Dendritic cell treated with granulocyte-macrophage colony-stimulating factor and Interleukin-4, amounts not matched to agents 40 ng/mL and 50 ng/mL, for 4 days (primary cell): ENCODE measurements around the gene MAST4.
"Not testable (repeated sequence)": the region's sequence is repeated elsewhere in the genome, so short reads cannot be mapped to it uniquely, and the experiment has no call there.

Experiments
- H3K27ac Mint-ChIP-seq: one replicate; pipeline ENCODE4 v1.8.0; 2022; ENCODE audit warnings: mild to moderate bottlenecking, mixed read lengths
- H3K27me3 Mint-ChIP-seq: one replicate; pipeline ENCODE4 v1.8.0; 2022; ENCODE audit warnings: mild to moderate bottlenecking, mixed read lengths
- H3K36me3 Mint-ChIP-seq: one replicate; pipeline ENCODE4 v1.8.0; 2022; ENCODE audit warnings: low read depth, mixed read lengths
- H3K4me1 Mint-ChIP-seq: one replicate; pipeline ENCODE4 v1.8.0; 2022; ENCODE audit warnings: low read depth, mixed read lengths
- H3K4me3 Mint-ChIP-seq: one replicate; pipeline ENCODE4 v1.8.0; 2022; ENCODE audit warnings: mild to moderate bottlenecking, moderate library complexity, mixed read lengths
- H3K9me3 Mint-ChIP-seq: one replicate; pipeline ENCODE4 v1.8.0; 2022; ENCODE audit warnings: mixed read lengths
- intact Hi-C: fragments of 100-400 bp; cut with micrococcal nuclease; formaldehyde crosslinking; loops from one replicate; pipeline ENCODE4 v1.15.0; 2022

MAST4 gene

DNA sequence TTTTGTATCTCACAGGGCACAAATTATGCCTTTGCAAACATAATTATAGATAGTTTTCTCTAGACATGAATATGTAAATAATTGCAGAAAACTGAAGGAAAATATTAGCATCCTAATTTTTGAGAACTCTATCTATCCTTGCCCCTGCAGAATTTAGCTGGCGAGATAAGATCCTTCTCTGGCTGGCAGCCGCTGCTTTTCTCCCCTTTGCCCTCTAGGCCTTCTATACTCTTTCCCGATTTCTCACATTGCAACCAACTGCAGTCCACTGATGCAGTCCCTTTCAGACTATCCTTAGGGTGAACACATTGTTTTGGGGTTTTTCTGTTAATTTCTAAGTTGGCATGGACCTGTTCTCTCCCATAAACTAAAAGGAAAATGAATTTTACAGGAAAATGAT, 509.1 kb downstream of the MAST4 start:
- Mint-ChIP-seq H3K36me3 (no peaks in the 10 kb centered on the region), H3K4me1 (no peaks in the 10 kb centered on the region), H3K27ac (no peak overlapping the region), H3K27me3 (no peaks in the 10 kb centered on the region), H3K9me3 (no peaks in the 10 kb centered on the region), H3K4me3 (no peak overlapping the region)
- intact Hi-C loops = no loop called here

DNA sequence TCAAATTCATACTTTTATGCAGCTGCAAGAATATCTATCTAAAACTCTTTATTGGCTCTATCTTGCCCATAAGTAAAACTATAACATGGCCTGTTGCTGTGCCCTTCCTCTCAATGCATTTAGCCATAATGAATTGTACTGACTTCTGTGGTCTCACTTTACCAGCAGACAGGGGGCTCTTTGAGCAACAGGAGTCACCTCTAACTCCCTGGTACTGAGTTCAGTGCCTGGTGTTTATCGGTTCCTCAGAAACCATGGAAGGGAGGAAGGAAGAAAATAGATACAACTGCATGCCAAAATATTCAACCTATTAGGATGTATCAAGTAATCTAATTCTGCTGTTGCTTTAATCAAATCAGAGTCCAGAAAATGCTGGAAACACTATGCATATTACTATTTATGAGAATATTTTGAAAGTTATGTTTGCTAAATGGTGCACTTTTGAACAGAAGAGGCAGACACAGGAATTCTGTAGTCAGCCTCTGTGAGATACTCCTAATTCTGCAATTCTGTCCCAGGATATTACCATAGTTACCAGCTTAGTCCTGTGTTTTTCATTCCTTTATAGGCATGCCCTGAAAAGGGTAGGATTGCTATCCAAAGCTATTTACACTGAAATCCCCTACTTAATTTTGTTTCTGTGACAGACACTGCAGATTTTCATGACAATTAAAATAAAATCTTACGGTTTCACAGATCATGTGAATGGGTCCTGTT, 510.6 kb downstream of the MAST4 start:
- no peak overlapping the region for H3K4me3 Mint-ChIP-seq
- H3K4me1 Mint-ChIP-seq = no peaks in the 10 kb centered on the region
- intact Hi-C loops = no loop called here
- no peak overlapping the region for H3K27ac Mint-ChIP-seq
- H3K27me3 Mint-ChIP-seq = no peaks in the 10 kb centered on the region
- no peaks in the 10 kb centered on the region for H3K36me3 Mint-ChIP-seq
- H3K9me3 Mint-ChIP-seq = no peaks in the 10 kb centered on the region

DNA sequence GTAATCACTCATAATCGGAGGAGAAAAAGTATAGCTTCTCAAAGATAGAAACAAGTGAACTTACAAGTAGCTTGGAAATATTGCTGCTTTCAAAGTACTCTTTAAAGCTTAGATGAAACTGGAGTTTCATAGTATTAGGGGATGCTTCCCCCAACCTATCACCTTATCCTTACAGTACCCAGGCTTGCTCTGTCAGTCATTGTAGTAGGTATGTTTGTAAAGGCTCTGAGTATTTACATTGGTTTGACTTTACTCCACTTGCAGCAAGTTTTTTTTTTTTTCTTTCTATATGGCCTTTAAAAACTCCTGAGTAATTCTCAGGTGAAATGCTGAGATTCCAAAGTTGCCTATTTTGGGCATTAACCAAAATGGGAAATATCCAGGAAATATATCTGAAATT, 515.6 kb downstream of the MAST4 start:
- Mint-ChIP-seq H3K4me1 (no peaks in the 10 kb centered on the region), H3K27me3 (no peaks in the 10 kb centered on the region), H3K4me3 (no peak overlapping the region), H3K9me3 (no peaks in the 10 kb centered on the region), H3K36me3 (no peaks in the 10 kb centered on the region), H3K27ac (no peak overlapping the region)
- intact Hi-C loops = no loop called here

DNA sequence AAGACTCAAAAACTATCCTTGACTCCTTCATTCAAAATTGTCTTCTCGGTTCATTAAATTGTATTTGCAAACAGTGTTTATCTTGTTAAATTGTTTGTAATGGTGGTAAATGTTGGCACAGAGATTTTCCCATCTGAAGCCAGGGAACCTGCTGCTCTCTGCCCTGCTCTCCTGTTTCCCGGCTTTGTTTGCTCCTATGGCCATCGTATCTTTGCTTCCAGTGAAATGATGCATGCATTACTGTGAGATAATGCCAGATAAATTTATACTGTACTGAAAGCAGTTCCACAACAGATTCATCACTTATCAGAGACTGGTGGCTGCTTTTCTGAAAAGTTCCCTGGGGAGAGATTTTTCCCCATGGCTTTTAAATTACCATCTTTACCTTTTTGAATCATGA, 519.1 kb downstream of the MAST4 start:
- Mint-ChIP-seq H3K9me3 (no peaks in the 10 kb centered on the region), H3K36me3 (no peaks in the 10 kb centered on the region), H3K27ac (no peak overlapping the region), H3K27me3 (no peaks in the 10 kb centered on the region), H3K4me3 (no peak overlapping the region), H3K4me1 (no peaks in the 10 kb centered on the region)
- intact Hi-C loops = no loop called here

DNA sequence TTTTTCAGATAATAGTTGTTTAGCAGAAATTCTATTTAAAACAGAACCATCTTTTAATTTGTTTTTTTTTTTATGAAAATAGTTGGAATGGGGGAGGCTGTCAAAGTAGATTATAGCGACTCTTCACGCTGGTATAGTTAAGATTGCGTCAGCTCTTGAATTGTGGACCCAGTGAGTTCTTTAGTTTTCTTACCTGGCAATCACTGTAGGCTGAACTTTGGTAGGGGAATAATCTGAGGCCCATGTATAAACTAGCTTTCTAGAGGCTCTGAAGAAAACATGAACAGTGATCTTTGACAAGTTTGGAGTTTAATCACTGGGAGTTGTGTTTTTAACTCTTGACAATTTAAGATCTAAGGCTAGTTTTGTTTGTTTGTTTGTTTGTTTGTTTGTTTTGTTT, 519.6 kb downstream of the MAST4 start:
- intact Hi-C loops = no loop called here
- Mint-ChIP-seq H3K27me3 (no peaks in the 10 kb centered on the region), H3K9me3 (no peaks in the 10 kb centered on the region), H3K36me3 (no peaks in the 10 kb centered on the region), H3K27ac (no peak overlapping the region), H3K4me3 (no peak overlapping the region), H3K4me1 (no peaks in the 10 kb centered on the region)

DNA sequence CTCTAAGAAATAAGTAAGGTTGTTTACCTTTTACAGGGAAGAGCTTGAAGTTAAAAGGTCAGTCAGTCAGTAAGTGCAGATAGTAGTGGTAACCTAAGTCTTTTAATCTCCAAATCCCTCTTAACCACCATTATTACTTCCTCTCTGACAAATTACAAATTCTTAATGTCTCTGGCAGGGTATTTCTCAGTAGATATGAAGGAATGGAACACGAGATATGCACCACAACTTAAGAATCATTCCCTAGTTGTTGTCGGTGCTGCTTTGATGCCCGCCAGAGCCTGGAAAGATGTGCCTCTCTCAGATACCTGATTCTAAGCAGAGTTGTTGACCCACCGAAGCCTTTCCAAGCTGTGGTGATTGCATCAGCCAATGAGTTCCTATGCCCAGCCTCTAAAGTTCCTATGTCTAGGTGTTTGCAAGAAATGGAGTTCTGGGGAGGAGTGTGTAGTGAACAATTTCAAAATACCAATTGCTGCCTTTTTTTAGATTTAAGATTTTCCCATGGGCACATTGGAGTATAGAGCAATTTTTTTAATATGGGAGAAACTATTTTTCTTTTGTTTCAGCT, 521.9 kb downstream of the MAST4 start:
- Mint-ChIP-seq H3K27ac (no peak overlapping the region), H3K4me1 (no peaks in the 10 kb centered on the region), H3K9me3 (no peaks in the 10 kb centered on the region), H3K36me3 (no peaks in the 10 kb centered on the region), H3K27me3 (no peaks in the 10 kb centered on the region), H3K4me3 (no peak overlapping the region)
- intact Hi-C loops = no loop called here

DNA sequence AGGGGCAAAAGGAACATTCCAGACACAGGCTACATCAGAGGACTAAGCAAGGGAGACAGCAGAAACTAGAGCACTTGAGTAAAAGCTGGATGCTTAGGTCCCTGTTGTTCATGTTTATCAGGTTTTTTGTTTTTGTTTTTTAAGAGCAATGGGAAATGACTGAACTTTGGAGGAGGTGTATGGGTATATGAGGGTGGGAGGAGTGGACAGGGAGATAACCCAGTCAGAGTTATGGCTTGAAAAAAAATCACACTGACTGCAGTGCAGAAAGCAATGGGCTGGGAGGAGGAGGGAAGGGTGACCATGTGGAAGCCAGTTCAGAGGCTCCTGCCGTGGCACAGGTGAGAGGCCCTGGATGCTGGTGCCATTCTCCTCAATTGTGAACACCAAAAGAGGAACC, 522.8 kb downstream of the MAST4 start:
- Mint-ChIP-seq H3K4me3 (no peak overlapping the region), H3K9me3 (no peaks in the 10 kb centered on the region), H3K27ac (no peak overlapping the region), H3K27me3 (no peaks in the 10 kb centered on the region), H3K4me1 (peaks cover 5% of the 10 kb centered on the region), H3K36me3 (no peaks in the 10 kb centered on the region)
- intact Hi-C loops = no loop called here

DNA sequence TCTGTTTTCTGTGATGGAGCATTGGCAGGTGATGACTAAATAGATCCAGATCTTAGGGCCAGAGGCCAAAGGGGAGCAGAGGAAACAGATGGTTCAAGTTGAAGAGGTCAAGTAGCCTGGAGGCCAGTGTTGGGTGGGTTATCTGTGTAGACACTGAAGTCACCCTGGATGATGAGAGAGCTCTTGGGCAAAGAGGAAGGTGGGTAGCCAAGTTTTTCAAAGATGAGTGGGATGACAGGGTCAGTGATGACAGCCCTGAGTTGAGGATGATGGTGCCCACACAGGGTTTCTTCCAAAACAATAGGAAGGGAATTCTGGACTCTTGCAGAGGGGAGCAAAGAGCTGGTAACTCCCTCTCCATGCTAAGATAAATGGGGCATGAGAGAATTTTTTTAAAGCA, 523.8 kb downstream of the MAST4 start:
- no peaks in the 10 kb centered on the region for H3K9me3 Mint-ChIP-seq
- no peaks in the 10 kb centered on the region for H3K36me3 Mint-ChIP-seq
- intact Hi-C loops = no loop called here
- H3K4me3 Mint-ChIP-seq = no peak overlapping the region
- no peak overlapping the region for H3K27ac Mint-ChIP-seq
- H3K27me3 Mint-ChIP-seq = no peaks in the 10 kb centered on the region
- peaks cover 6% of the 10 kb centered on the region for H3K4me1 Mint-ChIP-seq

DNA sequence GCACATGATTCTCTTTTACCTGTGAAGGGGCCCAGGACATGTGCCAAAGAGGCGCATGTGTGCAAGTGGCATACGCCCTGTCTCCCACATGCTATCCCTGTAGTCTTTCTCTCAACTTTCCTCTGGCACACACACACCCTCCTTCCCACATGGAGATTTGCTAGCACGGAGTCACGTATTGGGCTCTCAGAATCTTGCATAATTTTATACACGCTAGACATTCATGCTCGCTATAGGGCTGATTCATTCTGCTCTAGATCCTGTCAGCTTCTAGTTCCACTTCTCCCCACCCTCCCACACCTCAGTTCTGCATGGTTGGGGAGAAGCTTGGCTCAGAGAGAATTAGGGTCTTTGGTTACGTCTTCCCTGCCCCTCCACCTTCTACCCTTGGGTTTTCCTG, 527.6 kb downstream of the MAST4 start:
- no peak overlapping the region for H3K27ac Mint-ChIP-seq
- H3K4me1 Mint-ChIP-seq = peaks cover 6% of the 10 kb centered on the region
- H3K36me3 Mint-ChIP-seq = no peaks in the 10 kb centered on the region
- no peaks in the 10 kb centered on the region for H3K27me3 Mint-ChIP-seq
- no peak overlapping the region for H3K4me3 Mint-ChIP-seq
- intact Hi-C loops = no loop called here
- H3K9me3 Mint-ChIP-seq = no peaks in the 10 kb centered on the region

DNA sequence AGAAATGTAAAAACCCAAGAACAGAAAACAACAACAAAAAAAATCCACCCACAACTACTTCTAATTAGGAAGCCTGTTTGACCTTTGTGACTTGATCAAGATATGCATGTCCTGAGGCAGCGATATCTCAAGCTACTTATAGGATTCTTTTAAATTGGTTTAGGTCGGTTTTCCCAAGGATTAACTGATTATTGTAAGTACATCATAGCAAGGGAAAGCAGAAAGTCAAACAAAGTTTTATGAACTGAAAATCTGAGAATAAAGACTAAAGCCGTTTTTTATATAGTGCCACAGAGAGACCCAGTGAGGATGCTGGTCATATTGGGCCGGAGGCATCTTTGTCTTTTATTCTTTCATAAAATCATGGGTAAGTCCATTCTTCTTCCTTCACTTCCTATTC, 528.4 kb downstream of the MAST4 start:
- Mint-ChIP-seq H3K27me3 (no peaks in the 10 kb centered on the region), H3K4me3 (no peak overlapping the region), H3K36me3 (no peaks in the 10 kb centered on the region), H3K9me3 (no peaks in the 10 kb centered on the region), H3K4me1 (peaks cover 6% of the 10 kb centered on the region), H3K27ac (no peak overlapping the region)
- intact Hi-C loops = no loop called here

DNA sequence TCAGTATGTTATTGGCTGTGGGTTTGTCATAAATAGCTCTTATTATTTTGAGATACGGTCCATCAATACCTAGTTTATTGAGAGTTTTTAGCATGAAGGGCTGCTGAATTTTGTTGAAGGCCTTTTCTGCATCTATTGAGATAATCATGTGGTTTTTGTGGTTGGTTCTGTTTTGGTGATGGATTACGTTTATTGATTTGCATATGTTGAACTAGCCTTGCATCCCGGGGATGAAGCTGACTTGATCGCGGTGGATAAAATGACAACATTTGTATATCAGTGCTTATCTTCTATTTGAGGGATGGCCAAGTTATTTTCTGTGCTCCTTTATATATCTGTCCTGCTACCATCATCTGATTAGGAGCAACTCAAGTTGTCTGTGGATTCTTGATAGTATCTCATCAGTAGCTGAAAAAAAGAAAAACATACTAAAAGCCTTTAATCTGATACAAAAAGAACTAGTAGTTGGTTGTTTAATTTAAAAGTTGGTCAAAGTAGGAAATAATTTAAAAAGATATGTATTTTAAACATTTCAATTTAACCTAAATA, 531.2 kb downstream of the MAST4 start:
- H3K27me3 Mint-ChIP-seq, H3K4me1 Mint-ChIP-seq, H3K4me3 Mint-ChIP-seq, H3K9me3 Mint-ChIP-seq, H3K27ac Mint-ChIP-seq, intact Hi-C loops, H3K36me3 Mint-ChIP-seq: not testable (repeated sequence)

DNA sequence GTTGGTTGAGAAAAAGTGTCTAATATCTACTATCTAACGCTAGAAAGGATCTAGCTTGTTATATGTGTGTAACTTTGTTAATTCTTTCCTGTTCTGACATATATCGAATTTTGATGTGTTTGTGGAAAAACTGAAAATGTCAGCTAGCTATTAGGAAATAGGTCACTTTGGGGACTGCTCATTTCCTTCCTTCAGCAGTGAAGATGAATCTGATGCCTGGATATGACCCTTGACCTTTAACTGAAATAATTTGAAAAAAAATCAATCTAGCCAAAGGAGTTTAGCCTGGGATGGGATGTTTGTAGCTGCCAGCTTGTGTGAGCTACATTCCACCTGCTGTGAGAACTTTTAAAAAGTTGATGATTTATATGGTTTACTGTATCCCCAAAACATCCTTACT, 533.6 kb downstream of the MAST4 start:
- Mint-ChIP-seq H3K27ac (no peak overlapping the region), H3K9me3 (no peaks in the 10 kb centered on the region), H3K4me3 (no peak overlapping the region), H3K36me3 (no peaks in the 10 kb centered on the region), H3K27me3 (no peaks in the 10 kb centered on the region), H3K4me1 (no peaks in the 10 kb centered on the region)
- intact Hi-C loops = no loop called here

DNA sequence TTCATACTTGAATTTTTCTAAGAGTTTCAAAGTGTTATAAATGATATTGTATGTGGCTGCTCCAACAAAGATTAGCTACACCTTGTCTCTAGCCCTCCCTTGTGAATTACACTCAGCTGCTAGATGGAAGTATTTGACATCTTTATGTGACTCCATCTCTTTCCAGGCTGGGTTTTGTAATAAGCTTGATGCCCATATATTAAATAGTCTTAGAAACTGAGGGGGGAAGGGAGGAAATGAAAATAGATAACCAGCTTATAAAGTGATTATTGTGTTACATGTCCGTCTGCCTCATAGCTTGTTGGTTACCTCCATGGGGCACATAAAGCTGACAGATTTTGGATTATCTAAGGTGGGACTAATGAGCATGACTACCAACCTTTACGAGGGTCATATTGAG, 537.0 kb downstream of the MAST4 start:
- H3K4me3 Mint-ChIP-seq = no peak overlapping the region
- intact Hi-C loops = no loop called here
- H3K27me3 Mint-ChIP-seq = no peaks in the 10 kb centered on the region
- no peaks in the 10 kb centered on the region for H3K36me3 Mint-ChIP-seq
- H3K27ac Mint-ChIP-seq = no peak overlapping the region
- H3K9me3 Mint-ChIP-seq = no peaks in the 10 kb centered on the region
- H3K4me1 Mint-ChIP-seq = no peaks in the 10 kb centered on the region

DNA sequence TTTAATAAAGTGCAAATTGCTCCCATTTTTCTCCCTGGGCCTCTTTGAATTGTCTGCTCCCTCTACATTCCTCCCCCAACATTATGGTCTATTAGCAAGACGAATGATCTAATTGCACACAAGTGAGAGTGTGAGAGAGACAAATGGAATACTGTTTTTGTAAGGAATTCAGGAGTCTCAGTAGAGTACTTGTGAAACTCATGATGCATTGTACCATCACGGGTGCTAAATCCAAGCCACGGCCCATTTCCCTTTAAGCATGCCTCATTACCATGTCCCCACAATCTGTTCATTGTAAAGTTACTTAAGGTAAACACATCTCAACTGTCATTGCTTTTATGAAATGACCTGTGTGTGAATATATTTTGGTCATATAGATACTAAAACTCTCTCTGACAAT, 537.6 kb downstream of the MAST4 start:
- Mint-ChIP-seq H3K27me3 (no peaks in the 10 kb centered on the region), H3K4me1 (no peaks in the 10 kb centered on the region), H3K4me3 (no peak overlapping the region), H3K9me3 (no peaks in the 10 kb centered on the region), H3K27ac (no peak overlapping the region), H3K36me3 (no peaks in the 10 kb centered on the region)
- intact Hi-C loops = no loop called here
